Activated CD8-positive, alpha-beta memory T cell treated with anti-CD3 and anti-CD28 coated beads, Interleukin-2, amount 50 U/mL, for 1 hour (primary cell): ENCODE measurements around the gene FSHR.

Source experiments
- DNase-seq: peaks from one replicate; pipeline ENCODE4 v3.0.0-alpha.2; 2020; ENCODE audit errors: extremely low read depth

FSHR gene

DNA sequence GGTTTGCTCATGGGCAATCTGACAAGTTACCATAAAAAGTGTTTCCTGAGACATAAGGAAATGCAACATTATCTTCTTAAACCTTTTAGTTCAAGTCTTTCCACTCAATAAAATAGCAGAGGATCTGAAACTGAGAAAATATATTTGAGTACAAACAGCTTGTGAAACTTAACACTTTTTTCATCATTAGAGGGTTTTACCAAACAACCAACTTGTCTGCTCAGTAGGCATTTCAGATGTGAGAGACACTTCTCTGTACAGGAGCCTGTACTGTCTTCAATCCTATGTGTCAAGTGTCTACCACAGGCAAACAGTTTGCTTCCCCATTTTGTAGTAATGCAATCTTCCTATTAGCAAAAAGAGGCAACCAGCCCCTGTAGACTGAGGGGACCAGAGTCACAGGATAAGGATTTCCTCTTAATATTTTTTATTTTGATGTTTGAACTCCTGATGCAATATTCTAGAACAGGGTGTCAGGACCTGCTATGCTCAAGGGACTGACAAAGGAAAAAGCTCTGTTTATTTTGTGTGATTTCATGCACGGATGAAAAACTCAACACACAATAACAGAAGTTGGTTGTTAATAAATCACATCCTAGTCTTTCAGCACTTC lies 239.7 kb downstream of the FSHR start:
- no peak for DNase-seq
